A549 (cell line): ENCODE results near the gene ZBTB37. TPM values are rescaled to one million over a fixed set of nuclear protein-coding genes. Genes with fewer than 3 reads are reported as not detected.

Source experiments
- BHLHE40 ChIP-seq: IDR thresholded peaks from 2 replicates; pipeline ENCODE4 v1.6.1; 2012; ENCODE audit warnings: low read depth, low read length, inconsistent platforms
- CBX2 ChIP-seq: fragments of 200-600 bp; sonication (generic); IDR thresholded peaks from 2 replicates; pipeline ENCODE4 v1.6.1; 2016; ENCODE audit warnings: low read depth, mild to moderate bottlenecking, borderline replicate concordance
- CHD4 ChIP-seq: fragments of 200-600 bp; sonication (generic); IDR thresholded peaks from 2 replicates; pipeline ENCODE4 v1.6.1; 2016; ENCODE audit warnings: antibody characterized with exemption, mild to moderate bottlenecking, borderline replicate concordance
- E2F6 ChIP-seq: IDR thresholded peaks from 2 replicates; pipeline ENCODE4 v1.6.1; 2012; ENCODE audit warnings: low read depth, borderline replicate concordance
- EHMT2 ChIP-seq: fragments of 200-600 bp; sonication (generic); IDR thresholded peaks from 2 replicates; pipeline ENCODE4 v1.6.1; 2016; ENCODE audit warnings: antibody characterized with exemption, low read depth, mild to moderate bottlenecking, moderate library complexity
- ESRRA ChIP-seq: fragments of 150-350 bp; IDR thresholded peaks from 2 replicates; pipeline ENCODE4 v1.6.1; 2014; ENCODE audit warnings: mild to moderate bottlenecking, low read length, borderline replicate concordance
- FOSB ChIP-seq: fragments of 250-450 bp; sonication (Bioruptor Pico); IDR thresholded peaks from 2 replicates; pipeline ENCODE4 v1.5.0; 2020; ENCODE audit warnings: mild to moderate bottlenecking, moderate library complexity
- FOSL2 ChIP-seq, 2 experiments: fragments of 450-650 bp in 1 of 2; fragments of >200 bp in 1 of 2; sonication (Bioruptor Twin) in 1 of 2; formaldehyde crosslinking; IDR thresholded peaks; 2 replicates each; pipeline versions ENCODE4 v1.5.0 to v1.6.1; 2016 to 2020; ENCODE audit warnings: mild to moderate bottlenecking in 1 of 2, moderate library complexity in 1 of 2
- FOXS1 ChIP-seq: fragments of 250-450 bp; sonication (Bioruptor Pico); IDR thresholded peaks from 2 replicates; pipeline ENCODE4 v1.5.0; 2020; ENCODE audit warnings: mild to moderate bottlenecking, moderate library complexity
- GATA3 ChIP-seq: IDR thresholded peaks from 2 replicates; pipeline ENCODE4 v1.6.1; 2012; ENCODE audit warnings: borderline replicate concordance
- HDAC2 ChIP-seq: fragments of 200-600 bp; sonication (generic); IDR thresholded peaks from 2 replicates; pipeline ENCODE4 v1.6.1; 2016
- HMGXB4 ChIP-seq: fragments of 250-450 bp; sonication (Bioruptor Pico); IDR thresholded peaks from 2 replicates; pipeline ENCODE4 v1.5.0; 2021; ENCODE audit warnings: mild to moderate bottlenecking, moderate library complexity, borderline replicate concordance
- HOXB13 ChIP-seq: fragments of 250-450 bp; sonication (Bioruptor Pico); IDR thresholded peaks from 2 replicates; pipeline ENCODE4 v1.5.0; 2020; ENCODE audit warnings: low read depth, mild to moderate bottlenecking, moderate library complexity
- KDM5A ChIP-seq: fragments of 200-600 bp; sonication (generic); IDR thresholded peaks from 2 replicates; pipeline ENCODE4 v1.6.1; 2016; ENCODE audit warnings: antibody characterized with exemption, mild to moderate bottlenecking
- MAZ ChIP-seq: fragments of 150-350 bp; IDR thresholded peaks from 2 replicates; pipeline ENCODE4 v1.6.1; 2014; ENCODE audit warnings: antibody characterized with exemption, low read depth, low read length, borderline replicate concordance
- NFE2L2 ChIP-seq: fragments of 150-350 bp; conservative IDR thresholded peaks from 2 replicates; pipeline ENCODE4 v1.6.1; 2014; ENCODE audit warnings: low read length
- NR3C1 ChIP-seq: fragments of >200 bp; sonication (Bioruptor Twin); formaldehyde crosslinking; IDR thresholded peaks from 3 replicates; pipeline ENCODE4 v1.6.1; 2017
- POLR2A ChIP-seq: IDR thresholded peaks from 2 replicates; pipeline ENCODE4 v1.6.1; 2012; ENCODE audit warnings: mild to moderate bottlenecking, low read length
- POLR2AphosphoS2 ChIP-seq: conservative IDR thresholded peaks from 2 replicates; pipeline ENCODE4 v1.6.1; 2012; ENCODE audit warnings: low read length, improper control_type of control experiment, inconsistent platforms
- RAD21 ChIP-seq, 2 experiments: fragments of >200 bp in 1 of 2; sonication (Bioruptor Twin) in 1 of 2; formaldehyde crosslinking in 1 of 2; IDR thresholded peaks in 1 of 2; conservative IDR thresholded peaks in 1 of 2; 2 replicates in 1 of 2; 3 replicates in 1 of 2; pipeline ENCODE4 v1.6.1; 2012 to 2018; ENCODE audit warnings: inconsistent platforms in 1 of 2
- RCOR1 ChIP-seq: fragments of 150-350 bp; IDR thresholded peaks from 2 replicates; pipeline ENCODE4 v1.6.1; 2014; ENCODE audit warnings: antibody characterized with exemption, low read length, low read depth
- REST ChIP-seq: fragments of 200-600 bp; sonication (generic); IDR thresholded peaks from 2 replicates; pipeline ENCODE4 v1.6.1; 2016; ENCODE audit warnings: antibody characterized with exemption, mild to moderate bottlenecking, moderate library complexity
- SREBF2 ChIP-seq: fragments of 450-650 bp; IDR thresholded peaks from 2 replicates; pipeline ENCODE4 v1.6.1; 2014; ENCODE audit warnings: mild to moderate bottlenecking, moderate library complexity
- USF2 ChIP-seq: fragments of 450-650 bp; IDR thresholded peaks from 2 replicates; pipeline ENCODE4 v1.6.1; 2014; ENCODE audit warnings: antibody characterized with exemption
- polyA plus RNA-seq, 4 experiments: library from polyadenylated mRNA; depleted of rRNA in 3 of 4; stranded (reverse); fragments of >200 nt; fragmentation: RNase III in 1 of 4; extraction: RNeasy Plus Mini Kit Qiagen cat#74134 plus additional on column Dnase treatment in 1 of 4; gene quantifications; 2 replicates in 3 of 4; 3 replicates in 1 of 4; pipeline ENCODE4 v1.2.3, GENCODE V29; 2011 to 2017
- TF ChIP-seq, protein P1 (sequence below): IDR thresholded peaks from 2 replicates; pipeline ENCODE4 v1.6.1; 2012
- TF ChIP-seq, protein P2 (sequence below): fragments of >200 bp; sonication (Bioruptor Twin); formaldehyde crosslinking; IDR thresholded peaks from 2 replicates; pipeline ENCODE4 v1.6.1; 2016

ZBTB37 gene
- polyA plus RNA-seq, 2 of the 4 experiments (the other 2 are of a cell fraction) = 1.0 to 3.0 TPM

GRCh38 chr1:173863224-173864161 is 4.7 kb upstream of the ZBTB37 start (continued):
- TF ChIP-seq BHLHE40 (no peak), HMGXB4 (peak; percentile 61; the same call in 1 of the 2 replicates), HOXB13 (CRISPR knock-in tag) (no peak), FOSB (CRISPR knock-in tag) (peak; percentile 95; the same call in 1 of the 2 replicates), POLR2AphosphoS2 (peak; percentile 93), E2F6 (no peak), FOSL2 (IDR thresholded peaks at IDR 0.05) (no peak), FOSL2 (CRISPR knock-in tag; IDR thresholded peaks at IDR 0.05) (no peak), NR3C1 (no peak), REST (no peak), NFE2L2 (no peak), GATA3 (no peak), FOXS1 (CRISPR knock-in tag) (no peak), ESRRA (no peak), CBX2 (no peak), CHD4 (no peak), RCOR1 (no peak), HDAC2 (no peak), POLR2A (no peak), SREBF2 (no peak), EHMT2 (no peak), MAZ (no peak), USF2 (no peak), RAD21 (conservative IDR thresholded peaks at IDR 0.05 in 1 of 2, IDR thresholded peaks at IDR 0.05 in 1 of 2) (no peak), KDM5A (no peak)
- TF ChIP-seq, protein P1, sequence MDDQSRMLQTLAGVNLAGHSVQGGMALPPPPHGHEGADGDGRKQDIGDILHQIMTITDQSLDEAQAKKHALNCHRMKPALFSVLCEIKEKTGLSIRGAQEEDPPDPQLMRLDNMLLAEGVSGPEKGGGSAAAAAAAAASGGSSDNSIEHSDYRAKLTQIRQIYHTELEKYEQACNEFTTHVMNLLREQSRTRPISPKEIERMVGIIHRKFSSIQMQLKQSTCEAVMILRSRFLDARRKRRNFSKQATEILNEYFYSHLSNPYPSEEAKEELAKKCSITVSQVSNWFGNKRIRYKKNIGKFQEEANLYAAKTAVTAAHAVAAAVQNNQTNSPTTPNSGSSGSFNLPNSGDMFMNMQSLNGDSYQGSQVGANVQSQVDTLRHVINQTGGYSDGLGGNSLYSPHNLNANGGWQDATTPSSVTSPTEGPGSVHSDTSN = 0 out of 2 replicates have a peak, but pooled peaks have one; percentile 2
- TF ChIP-seq, protein P2, sequence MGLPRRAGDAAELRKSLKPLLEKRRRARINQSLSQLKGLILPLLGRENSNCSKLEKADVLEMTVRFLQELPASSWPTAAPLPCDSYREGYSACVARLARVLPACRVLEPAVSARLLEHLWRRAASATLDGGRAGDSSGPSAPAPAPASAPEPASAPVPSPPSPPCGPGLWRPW = no peak
